Esophagus squamous epithelium (tissue), 4 donors: ENCODE measurements around the gene MRPS16.

ENCODE experiments used
- CTCF ChIP-seq, 6 experiments: fragments of 450-650 bp in 4 of 6; fragments of 200-600 bp in 2 of 6; sonication (generic) in 2 of 6; IDR thresholded peaks; one replicate each; pipeline ENCODE4 v1.5.1; 2016 to 2019; ENCODE audit warnings: antibody characterized with exemption in 6 of 6, mild to moderate bottlenecking in 4 of 6, moderate library complexity in 4 of 6
- POLR2A ChIP-seq, 4 donors: fragments of 450-650 bp; IDR thresholded peaks; one replicate each; pipeline ENCODE4 v1.6.1; 2017; ENCODE audit warnings: antibody characterized with exemption in 4 of 4, mild to moderate bottlenecking in 4 of 4, moderate library complexity in 3 of 4

GRCh38 chr10:73219384-73219783 lies 33.1 kb downstream of the MRPS16 start:
- no peak for TF ChIP-seq CTCF (IDR thresholded peaks at IDR 0.05)
- TF ChIP-seq POLR2A (IDR thresholded peaks at IDR 0.05) = no peak
